Left lung (tissue), 10 donors: Measurements from ENCODE around the gene MTG1. TPM values are rescaled to one million over a fixed set of nuclear protein-coding genes. Genes with fewer than 3 reads are reported as not detected.

Experiments used
- ATAC-seq: fragments of 200-7000 bp; cut with Tn5 transposase; one replicate; pipeline ENCODE4 v1.9.1; 2020; ENCODE audit warnings: moderate library complexity
- DNase-seq, 4 donors: peaks; one replicate each; pipeline ENCODE4 v3.0.0-alpha.2; 2013 to 2020
- H3K27ac ChIP-seq, 2 donors: fragments of 200-600 bp; sonication (generic) in 1 of 2; one replicate each; pipeline versions ENCODE4 v1.5.0 to v1.8.0; 2020 to 2021
- H3K27me3 ChIP-seq, 2 donors: fragments of 200-600 bp; sonication (generic) in 1 of 2; one replicate each; pipeline versions ENCODE4 v1.5.0 to v1.8.0; 2020 to 2021
- H3K36me3 ChIP-seq, 2 donors: fragments of 200-600 bp; sonication (generic) in 1 of 2; one replicate each; pipeline versions ENCODE4 v1.5.0 to v1.8.0; 2020 to 2021
- H3K4me1 ChIP-seq, 2 donors: fragments of 200-600 bp; one replicate each; pipeline ENCODE4 v1.8.0; 2021
- H3K4me3 ChIP-seq, 2 donors: fragments of 200-600 bp; sonication (generic) in 1 of 2; one replicate each; pipeline versions ENCODE4 v1.5.0 to v1.8.0; 2020 to 2021; ENCODE audit warnings: mild to moderate bottlenecking in 1 of 2
- H3K9me3 ChIP-seq, 2 donors: fragments of 200-600 bp; sonication (generic) in 1 of 2; one replicate each; pipeline versions ENCODE4 v1.5.0 to v1.8.0; 2020 to 2021
- intact Hi-C, 2 donors: fragments of 100-400 bp; cut with DNase I; formaldehyde crosslinking; loops; one replicate each; pipeline versions ENCODE4 v1.11.2 to v1.14.2; 2022
- polyA plus RNA-seq, 6 donors: library from polyadenylated mRNA; unstranded; fragments of 120-200 nt; gene quantifications; one replicate each; pipeline ENCODE4 v1.2.1, GENCODE V29; 2013; ENCODE audit not compliant: insufficient read length in 6 of 6
- total RNA-seq, 2 donors: library from RNA; stranded (reverse); fragmentation: NEBNext Ultra II Directional; extraction: Animal tissue kit (Norgen Biotek cat#: 25700); gene quantifications; one replicate each; pipeline ENCODE4 v1.2.1, GENCODE V29; 2021
- TF ChIP-seq, protein P1 (sequence below), 2 donors: fragments of 200-600 bp; sonication (generic) in 1 of 2; IDR thresholded peaks; one replicate each; pipeline versions ENCODE4 v1.5.0 to v1.8.0; 2021; ENCODE audit warnings: antibody characterized with exemption in 2 of 2
- donor health status: DM: no; HTN: yes; CAD: no.
- donor health status: DM: no; HTN: no; CAD: no.

The MTG1 gene
- total and polyA plus RNA-seq, 8 donors = 31.5 to 75.1 (median 60.3) TPM

DNA sequence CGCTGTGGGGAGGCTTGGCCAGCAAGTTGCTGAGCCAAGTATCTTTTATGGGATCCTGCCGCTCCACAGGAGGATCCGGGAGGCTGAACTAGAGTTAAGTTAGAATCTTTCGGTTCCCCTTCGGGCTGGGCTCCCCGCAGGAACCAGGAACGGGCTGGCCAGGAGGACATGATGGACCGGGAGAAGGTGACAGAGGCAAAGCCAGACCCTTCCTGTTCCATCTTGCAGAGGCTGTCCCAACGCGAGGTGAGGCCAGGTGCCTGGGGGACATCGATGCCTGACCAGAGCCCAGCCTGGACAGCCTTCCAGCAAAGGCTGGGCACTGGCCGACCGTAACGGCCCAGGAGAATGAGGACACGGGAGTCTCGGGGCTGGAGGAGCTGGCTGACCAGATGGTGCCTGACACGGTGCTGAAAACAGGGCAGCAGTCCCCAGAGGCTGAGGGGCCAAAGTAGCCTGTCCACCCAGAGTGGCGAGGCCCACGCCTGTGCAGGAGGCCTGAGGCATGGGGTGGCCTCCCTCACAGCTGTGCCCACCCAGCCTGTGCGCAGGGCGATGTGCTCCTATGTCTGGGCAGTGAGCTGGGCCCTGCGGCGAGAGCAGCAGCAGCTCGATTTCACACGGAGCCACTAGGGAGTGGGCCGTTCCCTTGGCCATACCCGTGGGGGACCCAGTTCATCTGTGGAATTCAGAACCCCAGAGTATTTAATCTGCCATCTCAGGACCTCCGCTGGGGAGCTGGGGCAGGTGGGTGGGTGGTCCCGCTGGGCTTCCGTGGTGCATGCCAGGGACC, 16.7 kb upstream of the MTG1 start:
- H3K27ac ChIP-seq = no peak overlapping the region
- peak in 1 of 4 donors; percentile 75 for DNase-seq
- H3K27me3 ChIP-seq = peaks cover 0 to 29% of the 10 kb centered on the region in 2 donors
- peaks cover 9 to 39% of the 10 kb centered on the region in 2 donors for H3K4me1 ChIP-seq
- TF ChIP-seq, protein P1, sequence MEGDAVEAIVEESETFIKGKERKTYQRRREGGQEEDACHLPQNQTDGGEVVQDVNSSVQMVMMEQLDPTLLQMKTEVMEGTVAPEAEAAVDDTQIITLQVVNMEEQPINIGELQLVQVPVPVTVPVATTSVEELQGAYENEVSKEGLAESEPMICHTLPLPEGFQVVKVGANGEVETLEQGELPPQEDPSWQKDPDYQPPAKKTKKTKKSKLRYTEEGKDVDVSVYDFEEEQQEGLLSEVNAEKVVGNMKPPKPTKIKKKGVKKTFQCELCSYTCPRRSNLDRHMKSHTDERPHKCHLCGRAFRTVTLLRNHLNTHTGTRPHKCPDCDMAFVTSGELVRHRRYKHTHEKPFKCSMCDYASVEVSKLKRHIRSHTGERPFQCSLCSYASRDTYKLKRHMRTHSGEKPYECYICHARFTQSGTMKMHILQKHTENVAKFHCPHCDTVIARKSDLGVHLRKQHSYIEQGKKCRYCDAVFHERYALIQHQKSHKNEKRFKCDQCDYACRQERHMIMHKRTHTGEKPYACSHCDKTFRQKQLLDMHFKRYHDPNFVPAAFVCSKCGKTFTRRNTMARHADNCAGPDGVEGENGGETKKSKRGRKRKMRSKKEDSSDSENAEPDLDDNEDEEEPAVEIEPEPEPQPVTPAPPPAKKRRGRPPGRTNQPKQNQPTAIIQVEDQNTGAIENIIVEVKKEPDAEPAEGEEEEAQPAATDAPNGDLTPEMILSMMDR (IDR thresholded peaks at IDR 0.05) = no peak
- intact Hi-C loops = no loop called here
- H3K9me3 ChIP-seq = no peaks in the 10 kb centered on the region
- no peak overlapping the region for H3K4me3 ChIP-seq
- H3K36me3 ChIP-seq = no peaks in the 10 kb centered on the region
- ATAC-seq = no peak

DNA sequence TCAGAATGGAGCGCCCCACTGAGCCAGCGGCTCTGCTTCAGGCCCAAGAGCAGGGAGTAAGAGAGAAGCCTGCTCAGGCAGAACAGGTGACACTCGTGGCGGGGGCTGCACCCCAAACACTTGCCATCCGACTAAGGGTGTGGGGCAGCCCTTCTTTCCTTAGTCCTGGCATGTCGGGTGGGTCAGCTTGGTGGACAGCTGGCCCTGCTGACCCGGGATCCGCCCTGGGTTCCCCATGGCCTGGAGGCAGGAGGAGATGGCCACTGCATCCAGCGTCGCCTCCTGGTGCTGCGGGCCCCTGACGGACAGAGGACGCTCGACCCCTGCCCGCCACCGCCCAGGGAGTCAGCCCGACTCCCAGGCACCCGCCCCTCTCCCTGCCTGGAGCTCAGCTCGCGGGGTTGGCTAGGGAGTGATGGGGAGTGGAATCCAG, 16.1 kb upstream of the MTG1 start:
- DNase-seq (no peak), ATAC-seq (no peak)
- TF ChIP-seq, protein P1 (IDR thresholded peaks at IDR 0.05) = no peak
- H3K27me3 ChIP-seq = peaks cover 0 to 29% of the 10 kb centered on the region in 2 donors
- no peaks in the 10 kb centered on the region for H3K36me3 ChIP-seq
- no peaks in the 10 kb centered on the region for H3K9me3 ChIP-seq
- peak overlapping the region; percentile 56 to 81 for H3K4me3 ChIP-seq
- peaks cover 9 to 36% of the 10 kb centered on the region in 2 donors for H3K4me1 ChIP-seq
- intact Hi-C loops = no loop called here
- H3K27ac ChIP-seq = peak overlapping the region; percentile 42 to 76

DNA sequence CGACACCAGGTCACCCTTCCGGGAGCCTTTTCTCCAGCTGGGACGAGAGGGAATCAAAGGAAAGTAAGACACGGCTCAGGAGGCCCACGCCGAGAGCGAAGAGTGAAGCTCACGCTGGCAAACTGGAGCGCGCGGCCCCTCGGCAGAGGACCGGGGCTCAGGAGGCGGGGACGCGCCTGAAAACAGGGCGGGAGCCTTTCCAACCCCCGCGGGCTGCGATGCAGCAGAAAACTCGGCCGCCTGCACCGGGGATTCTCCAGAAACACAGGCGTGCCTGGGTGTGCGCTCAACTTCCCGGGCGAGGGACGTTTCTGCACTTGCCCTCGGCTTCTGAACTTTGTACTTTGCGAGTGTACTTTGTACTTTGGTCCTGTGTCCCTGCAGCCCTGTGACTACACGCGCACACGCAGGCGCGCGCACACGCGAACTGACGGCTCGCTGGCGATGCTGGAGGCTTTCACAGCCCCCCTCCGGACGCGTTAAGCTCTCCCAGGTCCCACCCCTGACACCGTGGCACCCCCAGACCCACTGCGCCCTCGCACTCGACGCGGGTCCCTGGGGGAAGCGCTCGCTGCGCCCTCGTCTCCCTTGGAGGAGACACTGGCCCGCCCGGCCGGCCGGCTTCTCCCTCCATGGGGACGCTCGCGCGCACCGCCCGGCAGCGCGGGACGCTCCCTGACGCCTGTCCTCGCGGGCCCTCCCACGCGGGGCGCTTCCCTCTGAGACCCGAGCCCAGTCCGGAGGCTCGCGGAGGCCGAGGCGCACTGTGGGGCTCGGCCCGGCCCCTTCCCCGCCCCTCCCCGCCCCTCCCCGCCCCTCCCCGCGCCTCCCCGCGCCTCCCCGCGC, 15.5 kb upstream of the MTG1 start:
- no peaks in the 10 kb centered on the region for H3K9me3 ChIP-seq

DNA sequence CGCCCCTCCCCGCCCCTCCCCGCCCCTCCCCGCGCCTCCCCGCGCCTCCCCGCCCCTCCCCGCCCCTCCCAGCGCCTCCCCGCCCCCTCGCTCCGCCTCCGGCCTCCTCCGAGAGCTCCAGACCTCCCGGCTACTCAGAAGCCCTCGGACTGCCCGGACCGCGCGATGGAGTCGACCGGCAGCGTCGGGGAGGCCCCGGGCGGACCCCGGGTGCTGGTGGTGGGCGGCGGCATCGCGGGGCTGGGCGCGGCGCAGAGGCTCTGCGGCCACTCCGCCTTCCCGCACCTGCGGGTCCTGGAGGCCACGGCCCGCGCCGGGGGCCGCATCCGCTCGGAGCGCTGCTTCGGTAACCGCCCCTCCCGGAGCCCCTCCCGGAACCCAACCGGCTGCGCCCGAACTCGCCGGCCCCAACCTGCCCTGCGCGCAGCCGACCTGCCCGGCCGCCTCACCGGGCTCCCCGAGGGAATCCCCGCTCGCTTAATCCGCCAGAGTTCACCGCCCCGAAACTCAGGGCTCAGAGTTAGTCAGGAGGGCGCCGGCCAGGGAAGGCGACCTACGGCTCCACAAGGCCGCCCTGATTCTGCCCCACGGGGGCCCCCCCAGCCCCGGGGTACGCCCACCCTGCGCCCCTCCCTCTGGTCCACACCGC, 14.7 kb upstream of the MTG1 start, which contains the start of gene PAOX:
Gene PAOX, plus strand, starts transcription at position 111 of the 649 bp plus-strand sequence. Its CDS starts 55 bp downstream, at position 166.
- Histone ChIP-seq H3K4me3 (peak within 1 kb of the TSS; percentile 61 to 81), H3K27ac (peak within 1 kb of the TSS; percentile 42 to 76), H3K9me3 (no peaks in the 10 kb centered on the region), H3K4me1 (peaks cover 4 to 30% of the 10 kb centered on the region in 2 donors), H3K36me3 (no peaks in the 10 kb centered on the region), H3K27me3 (peaks cover 0 to 29% of the 10 kb centered on the region in 2 donors)
- intact Hi-C loops = no loop called here
- ATAC-seq (peak; percentile 70), DNase-seq (peak; percentile 49 to 92 (median 77))
- TF ChIP-seq, protein P1 (IDR thresholded peaks at IDR 0.05) = no peak

More for the DNA sequence above, 15.5 kb upstream of the MTG1 start:
- H3K36me3 ChIP-seq = no peaks in the 10 kb centered on the region
- peaks cover 9 to 36% of the 10 kb centered on the region in 2 donors for H3K4me1 ChIP-seq
- DNase-seq = peak; percentile 60 to 94 (median 74)
- peak overlapping the region; percentile 56 to 81 for H3K4me3 ChIP-seq
- H3K27ac ChIP-seq = peak overlapping the region; percentile 42 to 76
- H3K27me3 ChIP-seq = peaks cover 0 to 29% of the 10 kb centered on the region in 2 donors
- peak; percentile 88 for ATAC-seq
- intact Hi-C loops = no loop called here
- TF ChIP-seq, protein P1 (IDR thresholded peaks at IDR 0.05) = no peak
